HG03280 (cell line): ENCODE results near the gene CAPN14.

Experiments used
- ATAC-seq: cut with Tn5 transposase; IDR thresholded peaks from one replicate; pipeline ENCODE4 v1.9.1; 2021; ENCODE audit warnings: mild to moderate bottlenecking, moderate library complexity; ENCODE audit not compliant: unreplicated experiment

The CAPN14 gene

GRCh38 chr2:31147645-31148044 lies 69.7 kb downstream of the CAPN14 start:
- no peak for ATAC-seq

DNA sequence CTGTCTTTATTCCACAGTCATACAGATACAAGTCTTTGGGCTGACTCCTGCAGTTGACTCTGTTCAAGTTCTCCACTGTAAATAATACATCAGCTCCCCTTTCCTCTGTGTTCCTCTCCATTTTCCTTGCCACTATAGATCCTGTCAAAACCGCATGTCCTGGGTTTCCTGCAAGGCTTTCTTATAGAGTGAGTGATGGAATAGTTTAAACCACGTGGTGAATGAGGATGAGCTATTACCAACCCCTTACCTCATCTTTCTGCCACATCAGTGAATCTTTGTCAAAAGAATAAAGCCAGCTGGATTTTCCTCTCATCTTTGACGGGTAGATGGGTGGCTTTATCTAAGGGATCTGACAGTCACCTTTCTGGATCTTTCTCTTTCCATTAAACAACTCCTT lies 75.2 kb downstream of the CAPN14 start:
- no peak for ATAC-seq

DNA sequence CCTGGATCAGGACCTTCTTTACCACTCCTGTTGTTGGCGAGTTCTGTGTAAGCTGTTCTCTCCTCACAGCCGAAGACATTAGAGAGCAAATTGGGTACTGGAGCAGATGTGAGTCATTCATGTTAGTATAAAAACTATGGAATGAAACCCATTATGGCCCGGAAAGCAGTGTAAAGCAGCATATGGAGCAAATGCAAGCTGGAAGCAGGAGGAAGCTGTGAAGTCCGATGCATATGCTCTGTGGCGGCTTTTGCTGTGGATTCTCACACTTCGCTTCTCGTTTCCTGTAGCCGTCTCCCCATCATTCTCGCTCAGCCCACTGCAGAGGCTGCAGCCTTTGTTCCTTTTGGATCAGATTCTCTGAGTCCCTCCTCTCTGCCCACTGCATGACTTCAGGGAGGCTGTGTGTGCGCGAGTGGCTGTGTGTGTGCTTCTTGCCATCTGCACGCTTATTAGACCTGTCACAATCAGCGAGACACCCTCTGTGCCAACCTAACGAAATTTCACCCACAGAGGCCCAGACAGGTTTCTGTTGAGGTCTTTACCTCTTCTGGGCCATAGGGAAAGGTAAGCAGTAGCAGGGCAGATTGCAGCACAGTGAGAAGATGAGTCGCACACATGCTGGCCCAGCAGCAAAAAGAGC lies 75.8 kb downstream of the CAPN14 start:
- ATAC-seq, result no peak

DNA sequence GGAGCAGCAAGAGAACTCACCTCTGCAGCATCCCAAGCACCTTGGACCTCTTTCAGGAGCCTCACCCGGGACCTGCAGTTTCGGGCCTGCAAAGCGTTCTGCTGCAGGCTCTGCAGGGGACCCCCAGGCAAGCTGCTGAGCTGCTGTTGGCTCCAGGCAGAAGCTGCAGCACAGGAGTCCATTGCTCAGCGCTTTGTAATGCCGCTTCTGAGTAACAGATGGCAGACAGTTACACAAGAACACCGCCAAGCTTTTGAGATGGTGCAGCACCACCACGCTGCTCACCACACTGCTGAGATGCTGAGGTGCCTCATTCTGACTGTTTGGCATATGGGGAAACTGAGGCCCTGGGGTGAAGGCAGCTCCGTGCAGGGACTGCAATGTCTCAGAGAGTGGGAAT lies 77.2 kb downstream of the CAPN14 start:
- no peak for ATAC-seq

DNA sequence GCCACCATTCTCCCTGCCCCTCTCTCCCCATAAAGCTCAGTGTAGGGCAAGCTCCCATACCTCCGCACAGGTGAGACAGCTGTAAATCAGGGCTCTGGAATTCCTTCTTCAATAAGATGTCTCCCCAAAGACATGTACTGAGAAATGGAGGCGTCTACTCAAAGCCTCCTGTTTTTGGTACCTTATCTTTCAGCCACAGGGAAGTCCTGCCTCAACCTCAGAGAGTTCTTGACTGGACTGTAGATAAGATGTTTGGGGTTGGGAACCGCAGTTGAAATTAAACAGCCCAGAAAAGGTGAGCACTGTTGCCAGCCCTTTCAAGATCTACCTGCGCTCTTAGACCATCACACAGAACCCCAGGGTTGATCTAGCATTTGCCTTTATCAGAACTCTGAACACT lies 77.6 kb downstream of the CAPN14 start:
- ATAC-seq, result no peak

DNA sequence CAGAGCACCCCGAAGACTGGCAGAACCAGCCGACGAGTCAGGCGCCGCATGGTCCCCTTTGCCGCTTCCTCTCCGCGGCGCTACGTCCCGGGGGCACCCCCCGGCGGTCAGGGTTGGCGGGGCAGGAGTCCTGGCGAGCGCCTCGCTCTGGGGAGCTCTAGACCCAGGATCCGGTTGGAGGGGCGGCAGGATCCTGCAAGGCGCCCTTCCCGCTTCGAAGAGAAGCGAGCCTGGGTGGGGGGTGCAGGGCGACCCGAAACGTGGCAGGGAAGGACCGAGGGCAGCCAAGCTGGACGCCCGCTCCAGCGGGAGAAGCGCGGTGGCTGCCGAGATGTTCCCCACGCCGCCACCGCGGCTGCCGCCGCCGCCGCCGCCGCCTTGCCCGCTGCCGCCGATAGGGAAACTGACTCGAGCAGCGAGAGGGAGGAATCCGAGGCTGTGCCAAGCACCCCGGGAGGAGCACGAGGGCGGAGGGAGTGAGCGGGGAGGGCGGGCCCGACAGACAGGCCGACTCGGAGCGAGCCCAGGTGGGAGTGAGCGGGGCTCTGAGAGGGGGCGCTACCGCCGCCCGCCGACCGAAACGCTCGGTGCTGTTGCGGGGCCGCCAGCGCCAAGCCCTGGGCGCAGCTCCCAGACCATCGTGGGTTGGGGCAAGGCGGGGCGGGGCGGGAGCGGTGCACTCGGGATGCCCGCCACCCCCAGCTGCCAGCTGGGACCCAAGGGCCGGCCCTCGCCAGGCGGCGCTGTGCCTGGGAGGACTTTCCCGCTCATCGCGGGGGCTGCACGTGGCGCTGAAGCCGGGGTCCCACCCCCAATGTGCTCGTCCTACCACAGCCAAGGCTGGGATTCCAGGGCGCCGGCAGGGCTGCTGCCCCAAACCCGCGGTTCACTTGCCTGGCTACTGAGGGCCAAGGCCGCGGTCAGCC lies 79.0 kb downstream of the CAPN14 start, which contains the start of gene GALNT14:
TSS of gene GALNT14 (minus strand) at position 404 of the 926 bp plus-strand sequence. CDS start at position 50, 354 bp downstream.
- no peak for ATAC-seq

DNA sequence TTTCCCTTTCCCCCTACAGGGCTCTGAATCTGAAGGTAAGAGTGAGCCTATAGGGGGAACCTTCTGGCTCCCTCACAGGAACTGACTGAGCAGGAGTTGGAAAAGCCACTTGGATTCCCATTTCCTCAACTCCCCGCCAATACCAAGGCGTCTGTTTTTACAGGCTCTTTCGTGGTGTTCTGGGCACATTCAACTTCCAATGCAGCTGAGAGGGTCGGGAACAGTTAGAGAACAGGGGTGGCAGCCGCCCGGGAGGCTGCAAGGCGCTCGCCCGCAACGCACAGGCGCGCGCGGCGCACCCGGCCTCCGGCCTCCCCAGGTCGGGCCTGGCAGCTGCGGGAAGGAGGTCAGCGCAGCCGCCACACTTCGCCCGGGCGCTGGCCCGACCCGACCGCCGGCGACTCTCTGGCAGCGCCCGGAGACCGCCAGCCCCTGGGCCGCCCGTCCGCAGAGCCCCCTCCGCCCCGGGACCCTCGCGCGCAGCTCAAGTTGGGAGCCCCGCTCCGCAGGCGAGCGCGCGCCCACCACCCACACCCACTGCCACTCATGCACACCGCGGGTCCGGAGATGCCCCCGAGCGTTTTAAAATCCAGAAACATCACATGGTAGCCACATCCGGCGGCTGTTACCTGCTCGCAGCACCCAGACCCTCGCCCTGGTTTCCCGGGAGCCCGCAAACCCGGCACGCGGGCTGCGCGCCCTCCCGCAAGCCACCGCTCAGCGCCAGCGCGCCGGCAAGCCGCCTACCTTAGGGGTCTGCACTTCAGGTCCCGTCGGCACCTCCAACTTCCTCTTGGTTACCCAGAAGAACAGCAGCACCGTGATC lies 79.9 kb downstream of the CAPN14 start:
- ATAC-seq, result no peak

- no peak for ATAC-seq
Measured at GRCh38 chr2:31136732-31137131, 80.6 kb downstream of the CAPN14 start.

GRCh38 chr2:31136000-31136399 lies 81.3 kb downstream of the CAPN14 start:
- no peak for ATAC-seq

- ATAC-seq, result no peak
Measured at GRCh38 chr2:31134480-31134879, 82.8 kb downstream of the CAPN14 start.

GRCh38 chr2:31132786-31133185 lies 84.5 kb downstream of the CAPN14 start:
- no peak for ATAC-seq

GRCh38 chr2:31131871-31132270 lies 85.4 kb downstream of the CAPN14 start:
- ATAC-seq, result no peak

GRCh38 chr2:31129375-31130171 lies 87.7 kb downstream of the CAPN14 start:
- ATAC-seq, result no peak

- no peak for ATAC-seq
Measured at GRCh38 chr2:31127931-31128330, 89.4 kb downstream of the CAPN14 start.

GRCh38 chr2:31125918-31126695 lies 91.2 kb downstream of the CAPN14 start:
- no peak for ATAC-seq

DNA sequence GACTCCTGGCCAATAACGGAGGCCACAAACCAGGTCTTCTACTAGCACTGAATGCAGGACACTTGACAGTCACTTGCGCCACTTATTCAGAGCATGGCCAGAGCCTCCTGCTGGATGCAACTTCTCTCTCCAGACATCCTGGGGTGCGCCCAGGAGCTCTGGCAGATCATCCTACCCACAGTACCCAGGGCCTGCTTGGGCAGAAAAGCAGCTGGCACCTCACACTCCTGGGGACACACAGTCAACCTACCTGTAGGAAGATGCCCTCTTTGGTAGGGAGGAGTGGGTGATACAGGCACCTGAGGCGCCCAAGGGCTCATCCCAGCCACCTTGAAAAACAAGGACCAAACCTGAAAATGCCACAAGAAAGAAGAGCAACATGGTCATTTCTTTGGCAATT lies 92.4 kb downstream of the CAPN14 start:
- no peak for ATAC-seq
